T-helper 2 cell treated with Interferon-gamma antibody and Interleukin-4, amounts not matched to agents 5 μg/mL and 100 μg/mL, for 36 hours (primary cell): Measurements from ENCODE around the gene COL16A1.

ENCODE experiments used
- DNase-seq: peaks from one replicate; pipeline ENCODE4 v3.0.0; 2021; ENCODE audit warnings: low spot score
- H3K27ac Mint-ChIP-seq: one replicate; pipeline ENCODE4 v1.8.0; 2021; ENCODE audit warnings: mild to moderate bottlenecking, mixed read lengths
- H3K27me3 Mint-ChIP-seq: one replicate; pipeline ENCODE4 v1.8.0; 2021; ENCODE audit warnings: low read depth, mixed read lengths
- H3K36me3 Mint-ChIP-seq: one replicate; pipeline ENCODE4 v1.8.0; 2021; ENCODE audit warnings: low read depth, mixed read lengths
- H3K4me1 Mint-ChIP-seq: one replicate; pipeline ENCODE4 v1.8.0; 2021; ENCODE audit warnings: low read depth, mixed read lengths
- H3K4me3 Mint-ChIP-seq: one replicate; pipeline ENCODE4 v1.8.0; 2022; ENCODE audit warnings: mild to moderate bottlenecking, moderate library complexity, mixed read lengths
- H3K9me3 Mint-ChIP-seq: one replicate; pipeline ENCODE4 v1.8.0; 2021; ENCODE audit warnings: mixed read lengths

The COL16A1 gene

GRCh38 chr1:31742462-31743212 is 38.8 kb upstream of the COL16A1 start:
- H3K4me1 Mint-ChIP-seq: peaks cover 8% of the 10 kb centered on the region
- no peaks in the 10 kb centered on the region for H3K9me3 Mint-ChIP-seq
- DNase-seq: no peak
- H3K4me3 Mint-ChIP-seq: no peak overlapping the region
- H3K27me3 Mint-ChIP-seq: no peaks in the 10 kb centered on the region
- no peaks in the 10 kb centered on the region for H3K36me3 Mint-ChIP-seq
- H3K27ac Mint-ChIP-seq: no peak overlapping the region

- Mint-ChIP-seq H3K4me3 (peak overlapping the region; percentile 54), H3K36me3 (no peaks in the 10 kb centered on the region), H3K4me1 (peaks cover 5% of the 10 kb centered on the region), H3K9me3 (no peaks in the 10 kb centered on the region), H3K27me3 (no peaks in the 10 kb centered on the region), H3K27ac (peak overlapping the region; percentile 81)
- peak; percentile 24 for DNase-seq
Observed at GRCh38 chr1:31739346-31739745, 35.5 kb upstream of the COL16A1 start.

- peaks cover 5% of the 10 kb centered on the region for H3K4me1 Mint-ChIP-seq
- no peaks in the 10 kb centered on the region for H3K36me3 Mint-ChIP-seq
- H3K9me3 Mint-ChIP-seq: no peaks in the 10 kb centered on the region
- H3K27ac Mint-ChIP-seq: no peak overlapping the region
- DNase-seq: peak; percentile 17
- no peaks in the 10 kb centered on the region for H3K27me3 Mint-ChIP-seq
- no peak overlapping the region for H3K4me3 Mint-ChIP-seq
Observed at GRCh38 chr1:31736675-31737074, 32.9 kb upstream of the COL16A1 start.

- no peaks in the 10 kb centered on the region for H3K9me3 Mint-ChIP-seq
- no peaks in the 10 kb centered on the region for H3K27me3 Mint-ChIP-seq
- H3K36me3 Mint-ChIP-seq: no peaks in the 10 kb centered on the region
- no peak overlapping the region for H3K27ac Mint-ChIP-seq
- H3K4me1 Mint-ChIP-seq: peaks cover 5% of the 10 kb centered on the region
- DNase-seq: no peak
- no peak overlapping the region for H3K4me3 Mint-ChIP-seq
Observed at GRCh38 chr1:31735571-31735970, 31.8 kb upstream of the COL16A1 start.

GRCh38 chr1:31734582-31735107 is 30.8 kb upstream of the COL16A1 start:
- H3K36me3 Mint-ChIP-seq: no peaks in the 10 kb centered on the region
- peaks cover 3% of the 10 kb centered on the region for H3K4me1 Mint-ChIP-seq
- H3K27ac Mint-ChIP-seq: no peak overlapping the region
- no peak for DNase-seq
- H3K9me3 Mint-ChIP-seq: no peaks in the 10 kb centered on the region
- no peak overlapping the region for H3K4me3 Mint-ChIP-seq
- no peaks in the 10 kb centered on the region for H3K27me3 Mint-ChIP-seq

- H3K4me1 Mint-ChIP-seq: no peaks in the 10 kb centered on the region
- H3K27ac Mint-ChIP-seq: no peak overlapping the region
- H3K27me3 Mint-ChIP-seq: no peaks in the 10 kb centered on the region
- H3K9me3 Mint-ChIP-seq: no peaks in the 10 kb centered on the region
- DNase-seq: no peak
- no peak overlapping the region for H3K4me3 Mint-ChIP-seq
- no peaks in the 10 kb centered on the region for H3K36me3 Mint-ChIP-seq
Observed at GRCh38 chr1:31733389-31734219, 29.8 kb upstream of the COL16A1 start.

- Mint-ChIP-seq H3K27ac (no peak overlapping the region), H3K4me3 (no peak overlapping the region), H3K36me3 (no peaks in the 10 kb centered on the region), H3K9me3 (no peaks in the 10 kb centered on the region), H3K27me3 (no peaks in the 10 kb centered on the region), H3K4me1 (no peaks in the 10 kb centered on the region)
- no peak for DNase-seq
Observed at GRCh38 chr1:31732751-31733289, 29.0 kb upstream of the COL16A1 start.

GRCh38 chr1:31732343-31732742 is 28.5 kb upstream of the COL16A1 start:
- no peaks in the 10 kb centered on the region for H3K36me3 Mint-ChIP-seq
- no peaks in the 10 kb centered on the region for H3K4me1 Mint-ChIP-seq
- no peaks in the 10 kb centered on the region for H3K9me3 Mint-ChIP-seq
- H3K27me3 Mint-ChIP-seq: no peaks in the 10 kb centered on the region
- H3K4me3 Mint-ChIP-seq: no peak overlapping the region
- H3K27ac Mint-ChIP-seq: no peak overlapping the region
- DNase-seq: no peak

GRCh38 chr1:31731049-31731565 is 27.3 kb upstream of the COL16A1 start:
- Mint-ChIP-seq H3K4me3 (no peak overlapping the region), H3K27me3 (no peaks in the 10 kb centered on the region), H3K4me1 (no peaks in the 10 kb centered on the region), H3K27ac (no peak overlapping the region), H3K9me3 (no peaks in the 10 kb centered on the region), H3K36me3 (no peaks in the 10 kb centered on the region)
- DNase-seq: no peak

- H3K4me3 Mint-ChIP-seq: no peak overlapping the region
- H3K4me1 Mint-ChIP-seq: no peaks in the 10 kb centered on the region
- H3K36me3 Mint-ChIP-seq: no peaks in the 10 kb centered on the region
- H3K9me3 Mint-ChIP-seq: no peaks in the 10 kb centered on the region
- no peak overlapping the region for H3K27ac Mint-ChIP-seq
- no peak for DNase-seq
- no peaks in the 10 kb centered on the region for H3K27me3 Mint-ChIP-seq
Observed at GRCh38 chr1:31730336-31731048, 26.7 kb upstream of the COL16A1 start.

- Mint-ChIP-seq H3K9me3 (no peaks in the 10 kb centered on the region), H3K27me3 (no peaks in the 10 kb centered on the region), H3K4me3 (no peak overlapping the region), H3K27ac (no peak overlapping the region), H3K36me3 (no peaks in the 10 kb centered on the region), H3K4me1 (no peaks in the 10 kb centered on the region)
- DNase-seq: no peak
Observed at GRCh38 chr1:31727849-31728248, 24.0 kb upstream of the COL16A1 start.

GRCh38 chr1:31727195-31727594 is 23.4 kb upstream of the COL16A1 start:
- no peak for DNase-seq
- no peaks in the 10 kb centered on the region for H3K36me3 Mint-ChIP-seq
- no peaks in the 10 kb centered on the region for H3K4me1 Mint-ChIP-seq
- H3K27ac Mint-ChIP-seq: no peak overlapping the region
- H3K27me3 Mint-ChIP-seq: no peaks in the 10 kb centered on the region
- H3K4me3 Mint-ChIP-seq: no peak overlapping the region
- no peaks in the 10 kb centered on the region for H3K9me3 Mint-ChIP-seq

- H3K4me1 Mint-ChIP-seq: no peaks in the 10 kb centered on the region
- H3K36me3 Mint-ChIP-seq: no peaks in the 10 kb centered on the region
- H3K9me3 Mint-ChIP-seq: no peaks in the 10 kb centered on the region
- no peak overlapping the region for H3K27ac Mint-ChIP-seq
- no peaks in the 10 kb centered on the region for H3K27me3 Mint-ChIP-seq
- no peak overlapping the region for H3K4me3 Mint-ChIP-seq
- DNase-seq: no peak
Observed at GRCh38 chr1:31726715-31727114, 22.9 kb upstream of the COL16A1 start.
